PFSK-1 (cell line): ENCODE results near the gene ASIC2.

Experiments used
- POLR2AphosphoS5 ChIP-seq: IDR thresholded peaks from 2 replicates; pipeline ENCODE4 v1.6.1; 2012; ENCODE audit warnings: low read depth, mild to moderate bottlenecking, control low read depth, low read length, moderate library complexity
- SIN3A ChIP-seq: IDR thresholded peaks from 2 replicates; pipeline ENCODE4 v1.6.1; 2012; ENCODE audit warnings: mild to moderate bottlenecking, low read length, moderate library complexity, borderline replicate concordance; ENCODE audit not compliant: insufficient read depth
- TAF1 ChIP-seq: IDR thresholded peaks from 2 replicates; pipeline ENCODE4 v1.6.1; 2012; ENCODE audit warnings: low read length, control low read depth, borderline replicate concordance; ENCODE audit not compliant: insufficient read depth

DNA sequence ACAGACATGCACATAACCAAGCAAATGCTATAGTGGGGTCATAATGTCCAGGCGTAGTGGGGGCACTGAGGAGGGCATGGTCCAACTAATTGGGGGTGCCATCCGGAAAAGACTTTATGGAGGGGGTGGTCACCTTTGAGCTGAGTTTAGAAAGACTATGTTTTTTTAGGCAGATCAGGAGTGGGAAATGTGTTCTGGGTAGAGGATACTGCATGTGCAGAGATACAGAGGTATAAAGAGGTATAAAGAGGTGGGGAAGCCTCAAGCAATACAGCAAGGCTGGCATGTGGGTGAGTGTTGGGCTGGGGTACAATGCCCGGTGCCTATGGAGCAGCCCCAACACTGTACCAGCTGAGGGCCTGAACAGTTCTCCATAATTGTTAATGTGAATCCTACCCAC, 248.3 kb downstream of the ASIC2 start:
- TF ChIP-seq SIN3A (no peak), POLR2AphosphoS5 (no peak), TAF1 (no peak)
